NB4 (cell line): ENCODE data around the gene LAMA3.

Experiments
- TF ChIP-seq, protein P1 (sequence below): IDR thresholded peaks from one replicate; pipeline ENCODE4 v1.5.1; 2012; ENCODE audit warnings: low read depth, low read length
- TF ChIP-seq, protein P2 (sequence below): IDR thresholded peaks from 2 replicates; pipeline ENCODE4 v1.6.1; 2011; ENCODE audit warnings: low read depth, low read length

DNA sequence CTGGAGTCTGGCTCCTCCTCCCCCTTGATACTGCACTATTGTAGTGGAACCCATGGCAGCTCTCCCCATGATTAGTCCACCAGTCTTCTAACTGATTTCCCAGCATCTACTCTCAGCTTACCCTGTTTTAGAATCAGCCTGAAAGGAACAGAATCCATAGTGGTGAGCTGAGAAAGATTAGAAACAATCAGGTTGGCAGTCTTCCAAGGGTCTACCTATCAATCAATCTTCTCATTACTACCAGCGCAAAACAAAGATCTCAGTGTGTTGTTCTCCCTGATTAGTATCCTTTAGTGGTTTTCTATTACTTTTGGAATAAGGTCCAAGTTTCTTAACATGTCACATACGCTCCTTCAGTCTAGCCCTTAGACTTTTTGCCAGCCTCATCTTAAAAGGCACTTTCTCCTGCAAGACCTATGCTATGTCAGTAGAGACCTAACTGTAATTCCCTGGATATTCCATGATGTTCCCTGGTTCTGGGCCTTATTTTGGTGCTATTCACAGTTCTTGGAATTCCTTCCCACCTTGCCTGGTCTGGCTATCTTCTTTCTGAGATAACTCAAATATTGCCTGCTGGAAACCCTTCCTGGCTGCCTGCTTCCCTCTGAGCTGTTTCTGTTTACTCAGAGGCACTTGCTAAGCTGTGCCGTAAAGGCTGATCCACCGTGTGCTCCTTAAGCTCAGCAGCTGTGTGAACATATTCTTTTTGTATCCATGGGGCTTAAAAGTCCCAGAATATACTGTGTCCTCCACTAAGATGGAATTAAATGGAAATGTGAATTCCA lies 32.6 kb downstream of the LAMA3 start:
- TF ChIP-seq, protein P1, sequence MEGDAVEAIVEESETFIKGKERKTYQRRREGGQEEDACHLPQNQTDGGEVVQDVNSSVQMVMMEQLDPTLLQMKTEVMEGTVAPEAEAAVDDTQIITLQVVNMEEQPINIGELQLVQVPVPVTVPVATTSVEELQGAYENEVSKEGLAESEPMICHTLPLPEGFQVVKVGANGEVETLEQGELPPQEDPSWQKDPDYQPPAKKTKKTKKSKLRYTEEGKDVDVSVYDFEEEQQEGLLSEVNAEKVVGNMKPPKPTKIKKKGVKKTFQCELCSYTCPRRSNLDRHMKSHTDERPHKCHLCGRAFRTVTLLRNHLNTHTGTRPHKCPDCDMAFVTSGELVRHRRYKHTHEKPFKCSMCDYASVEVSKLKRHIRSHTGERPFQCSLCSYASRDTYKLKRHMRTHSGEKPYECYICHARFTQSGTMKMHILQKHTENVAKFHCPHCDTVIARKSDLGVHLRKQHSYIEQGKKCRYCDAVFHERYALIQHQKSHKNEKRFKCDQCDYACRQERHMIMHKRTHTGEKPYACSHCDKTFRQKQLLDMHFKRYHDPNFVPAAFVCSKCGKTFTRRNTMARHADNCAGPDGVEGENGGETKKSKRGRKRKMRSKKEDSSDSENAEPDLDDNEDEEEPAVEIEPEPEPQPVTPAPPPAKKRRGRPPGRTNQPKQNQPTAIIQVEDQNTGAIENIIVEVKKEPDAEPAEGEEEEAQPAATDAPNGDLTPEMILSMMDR: no peak
- TF ChIP-seq, protein P2, sequence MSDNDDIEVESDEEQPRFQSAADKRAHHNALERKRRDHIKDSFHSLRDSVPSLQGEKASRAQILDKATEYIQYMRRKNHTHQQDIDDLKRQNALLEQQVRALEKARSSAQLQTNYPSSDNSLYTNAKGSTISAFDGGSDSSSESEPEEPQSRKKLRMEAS: no peak
